Endodermal cell (in vitro differentiated cells): ENCODE data around the gene NPPA. TPM values are rescaled to one million over a fixed set of nuclear protein-coding genes. Genes with fewer than 3 reads are reported as not detected.
"Not testable (repeated sequence)": the region's sequence is repeated elsewhere in the genome, so short reads cannot be mapped to it uniquely, and the experiment has no call there.

ENCODE experiments used
- DNase-seq: peaks from one replicate; pipeline ENCODE4 v3.0.0-alpha.2; 2017
- H3K27ac ChIP-seq: 2 replicates; pipeline ENCODE4 v1.5.1; 2013; ENCODE audit warnings: mild to moderate bottlenecking, low read depth, low read length, moderate library complexity
- H3K27me3 ChIP-seq: 2 replicates; pipeline ENCODE4 v1.6.1; 2013; ENCODE audit warnings: mild to moderate bottlenecking, low read length, moderate library complexity; ENCODE audit not compliant: insufficient read depth, control insufficient read depth, poor library complexity, severe bottlenecking
- H3K36me3 ChIP-seq: 2 replicates; pipeline ENCODE4 v1.7.0; 2013; ENCODE audit warnings: mild to moderate bottlenecking, low read length, moderate library complexity; ENCODE audit not compliant: control insufficient read depth, insufficient read depth
- H3K4me1 ChIP-seq: one replicate; pipeline ENCODE4 v1.7.0; 2013; ENCODE audit warnings: low read length; ENCODE audit not compliant: control insufficient read depth, insufficient read depth
- H3K4me3 ChIP-seq: 2 replicates; pipeline ENCODE4 v1.5.1; 2013; ENCODE audit warnings: mild to moderate bottlenecking, low read length, moderate library complexity
- H3K9ac ChIP-seq: 2 replicates; pipeline ENCODE4 v1.6.1; 2013; ENCODE audit warnings: mild to moderate bottlenecking, low read length, moderate library complexity; ENCODE audit not compliant: poor library complexity, severe bottlenecking; ENCODE audit errors: extremely low read depth
- H3K9me3 ChIP-seq: 2 replicates; pipeline ENCODE4 v1.6.1; 2013; ENCODE audit warnings: mild to moderate bottlenecking, low read length, moderate library complexity; ENCODE audit not compliant: control insufficient read depth
- H3K27ac Mint-ChIP-seq: 2 replicates; pipeline ENCODE4 v1.8.0; 2020; ENCODE audit warnings: mixed read lengths
- H3K27me3 Mint-ChIP-seq: 2 replicates; pipeline ENCODE4 v1.8.0; 2021; ENCODE audit warnings: mild to moderate bottlenecking, mixed read lengths; ENCODE audit not compliant: insufficient read depth
- H3K36me3 Mint-ChIP-seq: 2 replicates; pipeline ENCODE4 v1.8.0; 2020; ENCODE audit warnings: low read depth, mixed read lengths
- H3K4me1 Mint-ChIP-seq: 2 replicates; pipeline ENCODE4 v1.8.0; 2020; ENCODE audit warnings: mixed read lengths
- H3K4me3 Mint-ChIP-seq: 2 replicates; pipeline ENCODE4 v1.8.0; 2020; ENCODE audit warnings: mild to moderate bottlenecking, moderate library complexity, mixed read lengths
- H3K9me3 Mint-ChIP-seq: 2 replicates; pipeline ENCODE4 v1.8.0; 2020; ENCODE audit warnings: mild to moderate bottlenecking, mixed read lengths
- CTCF ChIP-seq: fragments of 200-600 bp; sonication (generic); conservative IDR thresholded peaks from 2 replicates; pipeline ENCODE4 v1.5.0; 2021; ENCODE audit warnings: antibody characterized with exemption, mild to moderate bottlenecking
- WGBS, 2 experiments: methylation state at CpG; one replicate each; pipeline versions ENCODE4 v1.1.5 to v1.1.7; 2013; ENCODE audit warnings: missing lambda C conversion rate in 2 of 2, mixed read lengths in 1 of 2; ENCODE audit not compliant: insufficient coverage in 1 of 2, insufficient read length in 1 of 2; 5-methylcytosine and 5-hydroxymethylcytosine counted together
- long read RNA-seq, 4 experiments: library from polyadenylated mRNA in 2 of 4; library from RNA in 1 of 4; library from capped mRNA in 1 of 4; stranded (forward) in 3 of 4; unstranded in 1 of 4; transcript quantifications; one replicate each; pipeline ENCODE4 v2.0.0, GENCODE V29; 2020 to 2021; ENCODE audit warnings: inconsistent platforms in 1 of 4
- polyA plus RNA-seq, 2 experiments: library from polyadenylated mRNA; stranded (reverse); fragments of 50-300 nt; gene quantifications; one replicate each; pipeline ENCODE4 v1.2.3, GENCODE V29; 2013
- total RNA-seq, 2 donors: library from RNA; stranded (reverse); fragmentation: NEBNext Ultra II Directional in 1 of 2; extraction: Animal tissue kit (Norgen Biotek cat#: 25700) in 1 of 2; gene quantifications; 2 replicates in 1 of 2; 3 replicates in 1 of 2; pipeline ENCODE4 v1.2.1, GENCODE V29; 2021

The NPPA gene
- total RNA-seq = not detected
- 1.6 TPM for polyA plus RNA-seq (2013, experiment 1 of 2)
- 3.4 TPM for polyA plus RNA-seq (2013, experiment 2 of 2)
- long read RNA-seq, experiment 1 = 0 reads
- long read RNA-seq, experiment 2, partial matches to known transcripts = 0 of 2 reads
- long read RNA-seq, experiment 2, other reads (novel, unspliced or antisense) = 0 of 2 reads
- long read RNA-seq, experiment 3 = 0 reads
- long read RNA-seq, experiment 4, partial matches to known transcripts = 0 of 2 reads
- long read RNA-seq, experiment 4, other reads (novel, unspliced or antisense) = 0 of 2 reads

- Mint-ChIP-seq H3K4me1 (peaks cover 2% of the 10 kb centered on the region), H3K9me3 (no peaks in the 10 kb centered on the region), H3K36me3 (peaks cover 27% of the 10 kb centered on the region), H3K27me3 (peaks cover under 1% of the 10 kb centered on the region), H3K4me3 (no peak within 1 kb of the TSS), H3K27ac (no peak within 1 kb of the TSS)
- Histone ChIP-seq H3K4me3 (no peak within 1 kb of the TSS), H3K27ac (no peak within 1 kb of the TSS), H3K4me1 (no peaks in the 10 kb centered on the region), H3K9ac (no peak within 1 kb of the TSS), H3K27me3 (no peaks in the 10 kb centered on the region), H3K9me3 (no peaks in the 10 kb centered on the region), H3K36me3 (peaks cover 22% of the 10 kb centered on the region)
- TF ChIP-seq CTCF = no peak
- DNase-seq = no peak
- 91 to 97% methylated on average over 11 to 18 of the region's 18 CpGs for WGBS, 2 experiments
Measured at GRCh38 chr1:11847667-11848372, at the start of gene NPPA. Gene NPPA, minus strand, starts transcription at chr1:11847783. Its CDS starts 99 bp downstream, at chr1:11847684.

- H3K9ac ChIP-seq, DNase-seq, H3K27ac Mint-ChIP-seq, H3K4me3 Mint-ChIP-seq, H3K4me1 Mint-ChIP-seq, H3K36me3 ChIP-seq, H3K9me3 ChIP-seq, H3K27ac ChIP-seq, H3K4me3 ChIP-seq, H3K27me3 Mint-ChIP-seq, H3K36me3 Mint-ChIP-seq, H3K4me1 ChIP-seq, H3K9me3 Mint-ChIP-seq: not testable (repeated sequence)
- H3K27me3 ChIP-seq = peaks cover 11% of the 10 kb centered on the region
- WGBS, 2 experiments = 53 to 88% methylated on average over 1 of the region's 1 CpG
Measured at GRCh38 chr1:11894501-11894900, 46.9 kb upstream of the NPPA start.

GRCh38 chr1:11893907-11894251, 46.3 kb upstream of the NPPA start:
- no peak overlapping the region for H3K4me3 Mint-ChIP-seq
- peaks cover 5% of the 10 kb centered on the region for H3K27me3 ChIP-seq
- no peaks in the 10 kb centered on the region for H3K4me1 ChIP-seq
- no peaks in the 10 kb centered on the region for H3K9me3 Mint-ChIP-seq
- 0 to 3% methylated on average over 3 to 5 of the region's 5 CpGs for WGBS, 2 experiments
- no peak overlapping the region for H3K9ac ChIP-seq
- no peak overlapping the region for H3K27ac Mint-ChIP-seq
- no peaks in the 10 kb centered on the region for H3K36me3 ChIP-seq
- no peaks in the 10 kb centered on the region for H3K36me3 Mint-ChIP-seq
- TF ChIP-seq CTCF = peak; percentile 91
- H3K9me3 ChIP-seq = no peaks in the 10 kb centered on the region
- peak; percentile 94 for DNase-seq
- peaks cover 2% of the 10 kb centered on the region for H3K27me3 Mint-ChIP-seq
- no peak overlapping the region for H3K4me3 ChIP-seq
- no peak overlapping the region for H3K27ac ChIP-seq
- no peaks in the 10 kb centered on the region for H3K4me1 Mint-ChIP-seq
